ENCODE results near the gene RALGAPA2. TPM values are rescaled to one million over a fixed set of nuclear protein-coding genes. Genes with fewer than 3 reads are reported as not detected.

RALGAPA2 gene
- total and polyA plus RNA-seq, 2 experiments from 2014 or later: 13.1 to 43.4 TPM

DNA sequence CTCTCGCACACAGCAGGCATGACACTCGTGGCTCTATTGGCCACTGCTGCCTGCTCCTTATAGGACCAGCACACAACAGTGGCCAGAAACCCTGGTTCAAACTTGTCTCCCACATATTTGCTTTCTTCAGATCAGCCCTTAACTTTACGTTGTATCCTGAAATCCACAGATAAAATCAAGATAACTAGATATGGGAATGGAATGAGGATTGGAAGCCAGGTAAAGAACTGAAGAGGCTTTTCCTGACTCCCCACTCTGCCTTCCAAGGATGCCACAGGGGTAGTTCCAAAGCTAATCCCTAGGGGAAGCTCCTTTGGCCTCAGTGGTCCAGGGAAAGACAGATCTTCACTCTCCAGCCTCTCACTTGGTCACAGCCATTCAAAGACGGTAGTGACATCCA lies 258.1 kb downstream of the RALGAPA2 start (continued):
- TF ChIP-seq, protein P1, sequence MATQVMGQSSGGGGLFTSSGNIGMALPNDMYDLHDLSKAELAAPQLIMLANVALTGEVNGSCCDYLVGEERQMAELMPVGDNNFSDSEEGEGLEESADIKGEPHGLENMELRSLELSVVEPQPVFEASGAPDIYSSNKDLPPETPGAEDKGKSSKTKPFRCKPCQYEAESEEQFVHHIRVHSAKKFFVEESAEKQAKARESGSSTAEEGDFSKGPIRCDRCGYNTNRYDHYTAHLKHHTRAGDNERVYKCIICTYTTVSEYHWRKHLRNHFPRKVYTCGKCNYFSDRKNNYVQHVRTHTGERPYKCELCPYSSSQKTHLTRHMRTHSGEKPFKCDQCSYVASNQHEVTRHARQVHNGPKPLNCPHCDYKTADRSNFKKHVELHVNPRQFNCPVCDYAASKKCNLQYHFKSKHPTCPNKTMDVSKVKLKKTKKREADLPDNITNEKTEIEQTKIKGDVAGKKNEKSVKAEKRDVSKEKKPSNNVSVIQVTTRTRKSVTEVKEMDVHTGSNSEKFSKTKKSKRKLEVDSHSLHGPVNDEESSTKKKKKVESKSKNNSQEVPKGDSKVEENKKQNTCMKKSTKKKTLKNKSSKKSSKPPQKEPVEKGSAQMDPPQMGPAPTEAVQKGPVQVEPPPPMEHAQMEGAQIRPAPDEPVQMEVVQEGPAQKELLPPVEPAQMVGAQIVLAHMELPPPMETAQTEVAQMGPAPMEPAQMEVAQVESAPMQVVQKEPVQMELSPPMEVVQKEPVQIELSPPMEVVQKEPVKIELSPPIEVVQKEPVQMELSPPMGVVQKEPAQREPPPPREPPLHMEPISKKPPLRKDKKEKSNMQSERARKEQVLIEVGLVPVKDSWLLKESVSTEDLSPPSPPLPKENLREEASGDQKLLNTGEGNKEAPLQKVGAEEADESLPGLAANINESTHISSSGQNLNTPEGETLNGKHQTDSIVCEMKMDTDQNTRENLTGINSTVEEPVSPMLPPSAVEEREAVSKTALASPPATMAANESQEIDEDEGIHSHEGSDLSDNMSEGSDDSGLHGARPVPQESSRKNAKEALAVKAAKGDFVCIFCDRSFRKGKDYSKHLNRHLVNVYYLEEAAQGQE (IDR thresholded peaks at IDR 0.05; ENCODE audit: unreplicated experiment): no peak
- TF ChIP-seq, protein P2, sequence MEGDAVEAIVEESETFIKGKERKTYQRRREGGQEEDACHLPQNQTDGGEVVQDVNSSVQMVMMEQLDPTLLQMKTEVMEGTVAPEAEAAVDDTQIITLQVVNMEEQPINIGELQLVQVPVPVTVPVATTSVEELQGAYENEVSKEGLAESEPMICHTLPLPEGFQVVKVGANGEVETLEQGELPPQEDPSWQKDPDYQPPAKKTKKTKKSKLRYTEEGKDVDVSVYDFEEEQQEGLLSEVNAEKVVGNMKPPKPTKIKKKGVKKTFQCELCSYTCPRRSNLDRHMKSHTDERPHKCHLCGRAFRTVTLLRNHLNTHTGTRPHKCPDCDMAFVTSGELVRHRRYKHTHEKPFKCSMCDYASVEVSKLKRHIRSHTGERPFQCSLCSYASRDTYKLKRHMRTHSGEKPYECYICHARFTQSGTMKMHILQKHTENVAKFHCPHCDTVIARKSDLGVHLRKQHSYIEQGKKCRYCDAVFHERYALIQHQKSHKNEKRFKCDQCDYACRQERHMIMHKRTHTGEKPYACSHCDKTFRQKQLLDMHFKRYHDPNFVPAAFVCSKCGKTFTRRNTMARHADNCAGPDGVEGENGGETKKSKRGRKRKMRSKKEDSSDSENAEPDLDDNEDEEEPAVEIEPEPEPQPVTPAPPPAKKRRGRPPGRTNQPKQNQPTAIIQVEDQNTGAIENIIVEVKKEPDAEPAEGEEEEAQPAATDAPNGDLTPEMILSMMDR (conservative IDR thresholded peaks at IDR 0.05; ENCODE audit: low read depth in 2 of 2): no peak

DNA sequence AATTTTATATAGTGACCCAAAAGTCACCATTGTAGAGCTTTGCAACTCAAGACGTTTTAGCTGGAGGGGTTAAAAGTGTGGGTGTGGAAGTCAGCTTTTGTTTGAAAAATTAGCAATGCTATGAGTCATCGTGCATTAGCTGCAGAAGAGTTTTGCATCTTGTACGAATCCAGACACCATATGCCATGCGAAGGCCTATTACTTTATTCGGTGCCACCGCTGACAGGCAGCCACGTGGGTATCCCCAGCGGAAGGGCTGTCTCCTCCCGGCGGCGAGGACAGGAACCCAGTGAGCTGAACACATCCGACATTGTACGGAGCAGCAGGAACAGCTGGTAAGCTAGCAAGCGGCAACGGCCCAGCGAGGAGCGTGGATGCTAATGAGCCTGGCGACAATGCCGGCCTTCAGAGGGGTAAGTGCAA lies 260.2 kb downstream of the RALGAPA2 start:
- DNase-seq (ENCODE audit: low spot score): peak; percentile 92
- H3K4me2 ChIP-seq: peak overlapping the region; percentile 61
- H3K4me3 Mint-ChIP-seq: peak overlapping the region; percentile 68

More for the DNA sequence above, 260.2 kb downstream of the RALGAPA2 start:
- H3K36me3 Mint-ChIP-seq (ENCODE audit: low read depth): no peaks in the 10 kb centered on the region
- Histone ChIP-seq H3K4me3 (peak overlapping the region; percentile 35), H3K9me2 (ENCODE audit: insufficient read depth) (no peaks in the 10 kb centered on the region), H3F3A (replicated peaks; ENCODE audit: low read depth) (no peaks in the 10 kb centered on the region), H4K20me1 (replicated peaks; ENCODE audit: insufficient read depth) (no peaks in the 10 kb centered on the region), H3K4me1 (ENCODE audit: insufficient read depth) (peaks cover 16% of the 10 kb centered on the region), H3K36me3 (ENCODE audit: insufficient read depth) (no peaks in the 10 kb centered on the region), H3K79me2 (replicated peaks; ENCODE audit: insufficient read depth) (no peaks in the 10 kb centered on the region), H3K27me3 (ENCODE audit: insufficient read depth) (no peaks in the 10 kb centered on the region), H3K27ac (ENCODE audit: low read depth) (no peak overlapping the region), H2AFZ (no peak overlapping the region)
- TF ChIP-seq EZH2 (IDR thresholded peaks at IDR 0.05; ENCODE audit: low read depth, unreplicated experiment) (no peak), POLR2AphosphoS5 (IDR thresholded peaks at IDR 0.05; ENCODE audit: low read depth) (0 out of 2 replicates have a peak, but pooled peaks have one; percentile 21), STAT1 (IDR thresholded peaks at IDR 0.05; ENCODE audit: unreplicated experiment) (no peak), EZH2phosphoT487 (IDR thresholded peaks at IDR 0.05; ENCODE audit: unreplicated experiment) (no peak), JUNB (IDR thresholded peaks at IDR 0.05; ENCODE audit: unreplicated experiment) (no peak), ZNF331 (CRISPR knock-in tag; IDR thresholded peaks at IDR 0.05; ENCODE audit: low read depth) (no peak)
- TF ChIP-seq, protein P3, sequence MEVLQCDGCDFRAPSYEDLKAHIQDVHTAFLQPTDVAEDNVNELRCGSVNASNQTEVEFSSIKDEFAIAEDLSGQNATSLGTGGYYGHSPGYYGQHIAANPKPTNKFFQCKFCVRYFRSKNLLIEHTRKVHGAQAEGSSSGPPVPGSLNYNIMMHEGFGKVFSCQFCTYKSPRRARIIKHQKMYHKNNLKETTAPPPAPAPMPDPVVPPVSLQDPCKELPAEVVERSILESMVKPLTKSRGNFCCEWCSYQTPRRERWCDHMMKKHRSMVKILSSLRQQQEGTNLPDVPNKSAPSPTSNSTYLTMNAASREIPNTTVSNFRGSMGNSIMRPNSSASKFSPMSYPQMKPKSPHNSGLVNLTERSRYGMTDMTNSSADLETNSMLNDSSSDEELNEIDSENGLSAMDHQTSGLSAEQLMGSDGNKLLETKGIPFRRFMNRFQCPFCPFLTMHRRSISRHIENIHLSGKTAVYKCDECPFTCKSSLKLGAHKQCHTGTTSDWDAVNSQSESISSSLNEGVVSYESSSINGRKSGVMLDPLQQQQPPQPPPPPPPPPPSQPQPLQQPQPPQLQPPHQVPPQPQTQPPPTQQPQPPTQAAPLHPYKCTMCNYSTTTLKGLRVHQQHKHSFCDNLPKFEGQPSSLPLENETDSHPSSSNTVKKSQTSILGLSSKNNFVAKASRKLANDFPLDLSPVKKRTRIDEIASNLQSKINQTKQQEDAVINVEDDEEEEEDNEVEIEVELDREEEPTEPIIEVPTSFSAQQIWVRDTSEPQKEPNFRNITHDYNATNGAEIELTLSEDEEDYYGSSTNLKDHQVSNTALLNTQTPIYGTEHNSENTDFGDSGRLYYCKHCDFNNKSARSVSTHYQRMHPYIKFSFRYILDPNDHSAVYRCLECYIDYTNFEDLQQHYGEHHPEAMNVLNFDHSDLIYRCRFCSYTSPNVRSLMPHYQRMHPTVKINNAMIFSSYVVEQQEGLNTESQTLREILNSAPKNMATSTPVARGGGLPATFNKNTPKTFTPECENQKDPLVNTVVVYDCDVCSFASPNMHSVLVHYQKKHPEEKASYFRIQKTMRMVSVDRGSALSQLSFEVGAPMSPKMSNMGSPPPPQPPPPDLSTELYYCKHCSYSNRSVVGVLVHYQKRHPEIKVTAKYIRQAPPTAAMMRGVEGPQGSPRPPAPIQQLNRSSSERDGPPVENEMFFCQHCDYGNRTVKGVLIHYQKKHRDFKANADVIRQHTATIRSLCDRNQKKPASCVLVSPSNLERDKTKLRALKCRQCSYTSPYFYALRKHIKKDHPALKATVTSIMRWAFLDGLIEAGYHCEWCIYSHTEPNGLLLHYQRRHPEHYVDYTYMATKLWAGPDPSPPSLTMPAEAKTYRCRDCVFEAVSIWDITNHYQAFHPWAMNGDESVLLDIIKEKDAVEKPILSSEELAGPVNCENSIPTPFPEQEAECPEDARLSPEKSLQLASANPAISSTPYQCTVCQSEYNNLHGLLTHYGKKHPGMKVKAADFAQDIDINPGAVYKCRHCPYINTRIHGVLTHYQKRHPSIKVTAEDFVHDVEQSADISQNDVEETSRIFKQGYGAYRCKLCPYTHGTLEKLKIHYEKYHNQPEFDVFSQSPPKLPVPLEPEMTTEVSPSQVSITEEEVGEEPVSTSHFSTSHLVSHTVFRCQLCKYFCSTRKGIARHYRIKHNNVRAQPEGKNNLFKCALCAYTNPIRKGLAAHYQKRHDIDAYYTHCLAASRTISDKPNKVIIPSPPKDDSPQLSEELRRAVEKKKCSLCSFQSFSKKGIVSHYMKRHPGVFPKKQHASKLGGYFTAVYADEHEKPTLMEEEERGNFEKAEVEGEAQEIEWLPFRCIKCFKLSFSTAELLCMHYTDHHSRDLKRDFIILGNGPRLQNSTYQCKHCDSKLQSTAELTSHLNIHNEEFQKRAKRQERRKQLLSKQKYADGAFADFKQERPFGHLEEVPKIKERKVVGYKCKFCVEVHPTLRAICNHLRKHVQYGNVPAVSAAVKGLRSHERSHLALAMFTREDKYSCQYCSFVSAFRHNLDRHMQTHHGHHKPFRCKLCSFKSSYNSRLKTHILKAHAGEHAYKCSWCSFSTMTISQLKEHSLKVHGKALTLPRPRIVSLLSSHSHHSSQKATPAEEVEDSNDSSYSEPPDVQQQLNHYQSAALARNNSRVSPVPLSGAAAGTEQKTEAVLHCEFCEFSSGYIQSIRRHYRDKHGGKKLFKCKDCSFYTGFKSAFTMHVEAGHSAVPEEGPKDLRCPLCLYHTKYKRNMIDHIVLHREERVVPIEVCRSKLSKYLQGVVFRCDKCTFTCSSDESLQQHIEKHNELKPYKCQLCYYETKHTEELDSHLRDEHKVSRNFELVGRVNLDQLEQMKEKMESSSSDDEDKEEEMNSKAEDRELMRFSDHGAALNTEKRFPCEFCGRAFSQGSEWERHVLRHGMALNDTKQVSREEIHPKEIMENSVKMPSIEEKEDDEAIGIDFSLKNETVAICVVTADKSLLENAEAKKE (CRISPR knock-in tag; IDR thresholded peaks at IDR 0.05): no peak
- TF ChIP-seq, protein P4, sequence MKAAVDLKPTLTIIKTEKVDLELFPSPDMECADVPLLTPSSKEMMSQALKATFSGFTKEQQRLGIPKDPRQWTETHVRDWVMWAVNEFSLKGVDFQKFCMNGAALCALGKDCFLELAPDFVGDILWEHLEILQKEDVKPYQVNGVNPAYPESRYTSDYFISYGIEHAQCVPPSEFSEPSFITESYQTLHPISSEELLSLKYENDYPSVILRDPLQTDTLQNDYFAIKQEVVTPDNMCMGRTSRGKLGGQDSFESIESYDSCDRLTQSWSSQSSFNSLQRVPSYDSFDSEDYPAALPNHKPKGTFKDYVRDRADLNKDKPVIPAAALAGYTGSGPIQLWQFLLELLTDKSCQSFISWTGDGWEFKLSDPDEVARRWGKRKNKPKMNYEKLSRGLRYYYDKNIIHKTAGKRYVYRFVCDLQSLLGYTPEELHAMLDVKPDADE (IDR thresholded peaks at IDR 0.05): no peak
- TF ChIP-seq, protein P2 (conservative IDR thresholded peaks at IDR 0.05; ENCODE audit: low read depth in 2 of 2): peak; percentile 9 to 27; a peak in 2 of 4 replicates
- peak; percentile 98 for ATAC-seq
- peak overlapping the region; percentile 88 for H3K27ac Mint-ChIP-seq
- peaks cover 30% of the 10 kb centered on the region for H3K4me1 Mint-ChIP-seq
- H3K9me3 Mint-ChIP-seq: no peaks in the 10 kb centered on the region
- peaks cover 4% of the 10 kb centered on the region for H3K27me3 Mint-ChIP-seq (ENCODE audit: insufficient read depth, low read depth, poor library complexity)
